Upper lobe of left lung (tissue), 4 donors: ENCODE results near the gene GSTM4.

ENCODE experiments used
- CTCF ChIP-seq, 6 experiments: fragments of 450-650 bp in 4 of 6; fragments of 200-600 bp in 2 of 6; sonication (generic) in 2 of 6; IDR thresholded peaks; one replicate each; pipeline ENCODE4 v1.5.1; 2016 to 2019; ENCODE audit warnings: antibody characterized with exemption in 6 of 6
- POLR2AphosphoS5 ChIP-seq, 2 donors: sonication (generic); formaldehyde crosslinking; IDR thresholded peaks; one replicate each; pipeline ENCODE4 v1.5.1; 2017; ENCODE audit warnings: antibody characterized with exemption in 2 of 2

DNA sequence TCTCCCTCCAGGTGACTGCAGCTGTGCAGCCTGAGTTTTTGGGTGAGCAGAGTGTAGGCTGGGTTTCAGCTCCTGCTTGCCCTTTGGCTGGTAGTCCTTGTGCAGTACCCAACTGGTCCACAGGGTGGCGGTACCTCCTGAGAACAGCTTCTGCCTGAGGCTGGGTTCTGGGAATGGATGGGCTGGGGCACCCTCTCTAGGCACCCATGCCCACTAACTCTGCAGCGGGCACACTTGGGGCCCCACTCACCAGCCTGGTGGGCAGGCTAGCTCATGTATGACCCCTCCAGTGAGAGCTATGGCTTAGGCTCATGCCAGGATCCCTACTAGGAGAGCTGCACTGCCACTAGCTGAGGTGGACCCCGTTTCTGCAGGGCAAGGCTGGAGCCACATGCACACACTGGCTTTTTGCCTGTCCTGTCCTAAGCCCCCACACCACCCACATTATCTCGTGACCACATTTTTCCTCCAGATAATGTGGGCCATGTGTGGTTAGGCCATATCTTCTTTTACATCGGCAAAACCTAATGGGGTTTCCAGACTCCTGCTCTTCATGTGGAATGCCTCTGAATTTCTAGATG is 15.5 kb upstream of the GSTM4 start:
- TF ChIP-seq CTCF (IDR thresholded peaks at IDR 0.05) (peak; percentile 90 to 97 (median 94)), POLR2AphosphoS5 (IDR thresholded peaks at IDR 0.05) (no peak)
